ENCODE data around the gene CDH23.

DNA sequence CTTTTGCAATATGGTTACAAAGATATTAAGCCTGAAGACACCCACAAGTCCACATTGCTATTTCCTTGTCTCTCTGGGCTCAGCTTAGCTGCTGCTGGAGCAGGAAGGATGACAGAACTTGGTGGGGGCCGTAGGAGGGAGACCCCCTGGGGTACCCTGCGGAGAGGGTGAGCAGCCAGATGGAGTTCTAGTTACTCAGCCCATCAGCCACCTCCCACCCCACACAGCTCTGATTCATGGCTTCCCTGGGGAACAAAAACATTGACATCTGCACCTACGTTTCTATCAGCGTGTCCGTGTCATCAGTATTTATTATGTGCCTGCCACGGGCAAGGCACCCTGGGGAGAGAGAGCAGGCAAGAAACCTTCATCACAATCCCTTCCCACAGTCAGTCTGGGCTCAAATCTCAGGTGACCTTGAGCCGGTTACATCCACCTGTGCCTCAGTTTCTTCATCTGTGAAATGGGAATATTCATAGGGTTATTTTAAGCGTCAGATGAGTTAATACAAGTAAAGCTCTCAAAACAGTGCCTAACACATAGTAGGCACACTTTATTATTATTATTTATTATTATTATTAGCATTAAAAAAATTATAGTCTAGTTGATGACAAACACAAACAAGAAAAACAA, 191.3 kb downstream of the CDH23 start:
- TF ChIP-seq EZH2 (IDR thresholded peaks at IDR 0.05; ENCODE audit: borderline replicate concordance, insufficient read depth, low read depth, low read length, poor library complexity, severe bottlenecking), result no peak
- TF ChIP-seq, protein P1, sequence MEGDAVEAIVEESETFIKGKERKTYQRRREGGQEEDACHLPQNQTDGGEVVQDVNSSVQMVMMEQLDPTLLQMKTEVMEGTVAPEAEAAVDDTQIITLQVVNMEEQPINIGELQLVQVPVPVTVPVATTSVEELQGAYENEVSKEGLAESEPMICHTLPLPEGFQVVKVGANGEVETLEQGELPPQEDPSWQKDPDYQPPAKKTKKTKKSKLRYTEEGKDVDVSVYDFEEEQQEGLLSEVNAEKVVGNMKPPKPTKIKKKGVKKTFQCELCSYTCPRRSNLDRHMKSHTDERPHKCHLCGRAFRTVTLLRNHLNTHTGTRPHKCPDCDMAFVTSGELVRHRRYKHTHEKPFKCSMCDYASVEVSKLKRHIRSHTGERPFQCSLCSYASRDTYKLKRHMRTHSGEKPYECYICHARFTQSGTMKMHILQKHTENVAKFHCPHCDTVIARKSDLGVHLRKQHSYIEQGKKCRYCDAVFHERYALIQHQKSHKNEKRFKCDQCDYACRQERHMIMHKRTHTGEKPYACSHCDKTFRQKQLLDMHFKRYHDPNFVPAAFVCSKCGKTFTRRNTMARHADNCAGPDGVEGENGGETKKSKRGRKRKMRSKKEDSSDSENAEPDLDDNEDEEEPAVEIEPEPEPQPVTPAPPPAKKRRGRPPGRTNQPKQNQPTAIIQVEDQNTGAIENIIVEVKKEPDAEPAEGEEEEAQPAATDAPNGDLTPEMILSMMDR (IDR thresholded peaks at IDR 0.05), result no peak
